Activated CD8-positive, alpha-beta memory T cell treated with anti-CD3 and anti-CD28 coated beads, Interleukin-2, amount 50 U/mL, for 4 hours (primary cell): ENCODE measurements around the gene BRIP1.
"Not testable (repeated sequence)": the region's sequence is repeated elsewhere in the genome, so short reads cannot be mapped to it uniquely, and the experiment has no call there.

ENCODE experiments used
- DNase-seq: peaks from one replicate; pipeline ENCODE4 v3.0.0-alpha.2; 2020

BRIP1 gene

GRCh38 chr17:61795546-61795945 is 67.8 kb downstream of the BRIP1 start:
- DNase-seq: no peak

DNA sequence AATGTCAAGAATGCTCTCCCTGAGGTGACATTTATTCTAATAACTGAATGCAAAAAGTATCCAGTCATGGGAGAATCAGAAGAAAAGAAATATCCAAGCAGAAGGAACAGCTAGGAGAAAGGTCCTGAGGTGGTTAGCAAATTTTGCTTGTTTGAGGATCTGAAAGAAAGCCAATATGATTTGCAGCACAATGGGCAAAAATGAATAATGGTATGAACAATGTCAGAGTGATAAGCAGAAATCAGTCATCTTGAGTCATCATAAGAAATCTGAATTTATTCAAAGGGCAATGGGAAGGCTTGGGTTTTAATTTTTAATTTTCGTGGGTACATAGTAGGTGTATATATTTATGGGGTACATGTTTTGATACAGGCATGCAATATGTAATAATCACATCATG is 68.5 kb downstream of the BRIP1 start:
- DNase-seq: no peak

DNA sequence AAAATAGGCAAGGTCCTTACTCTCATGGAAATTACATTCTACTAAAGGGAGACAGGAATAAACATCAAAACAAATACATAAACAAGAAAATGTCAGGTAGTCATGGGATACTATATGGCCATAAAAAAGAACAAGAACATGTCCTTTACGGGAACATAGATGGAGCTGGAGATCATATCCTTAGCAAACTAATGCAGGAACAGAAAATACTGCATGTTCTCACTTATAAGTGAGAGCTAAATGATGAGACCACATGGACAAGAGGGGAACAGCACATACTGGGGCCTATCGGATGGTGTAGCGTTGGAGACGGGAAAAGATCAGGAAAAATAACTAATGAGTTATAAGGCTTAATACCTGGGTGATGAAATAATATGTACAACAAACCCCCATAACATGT is 69.1 kb downstream of the BRIP1 start:
- no peak for DNase-seq

DNA sequence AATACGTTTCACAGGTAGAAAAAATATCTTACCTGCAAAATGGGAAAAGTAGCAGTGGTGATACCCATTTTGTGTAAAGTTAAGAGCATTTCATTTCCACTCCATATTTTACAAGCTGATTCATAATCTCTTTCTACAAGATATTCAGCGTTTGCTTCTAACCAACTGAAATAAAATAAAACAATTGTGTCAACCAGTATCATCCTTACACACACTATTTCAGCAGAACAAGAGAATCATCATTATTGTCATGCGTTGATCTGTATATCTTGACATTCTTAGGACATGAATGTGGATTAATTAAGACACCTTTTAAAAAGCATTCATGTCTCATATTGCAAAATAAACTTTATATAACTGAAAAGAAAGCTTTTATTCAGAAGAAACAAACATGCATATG is 69.8 kb downstream of the BRIP1 start:
- DNase-seq: no peak

DNA sequence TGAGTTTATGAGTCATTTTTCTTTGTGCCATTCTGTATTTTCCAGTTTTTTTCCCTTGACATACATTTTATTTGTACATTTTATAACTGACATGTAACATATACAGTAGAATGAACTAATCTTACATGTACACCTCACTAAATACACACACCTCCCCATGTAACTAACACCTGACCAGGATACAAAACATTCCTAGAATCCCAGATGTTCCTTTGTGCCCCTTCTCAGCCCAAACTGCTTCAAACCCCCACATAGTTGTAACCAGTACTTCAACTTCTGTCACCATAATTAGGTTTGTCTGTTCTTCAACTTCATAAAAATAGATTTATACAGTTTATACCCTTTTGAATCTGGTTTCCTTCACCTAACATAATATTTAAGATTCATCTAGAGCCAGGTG is 73.5 kb downstream of the BRIP1 start:
- no peak for DNase-seq

GRCh38 chr17:61786088-61786487 is 77.2 kb downstream of the BRIP1 start:
- no peak for DNase-seq

DNA sequence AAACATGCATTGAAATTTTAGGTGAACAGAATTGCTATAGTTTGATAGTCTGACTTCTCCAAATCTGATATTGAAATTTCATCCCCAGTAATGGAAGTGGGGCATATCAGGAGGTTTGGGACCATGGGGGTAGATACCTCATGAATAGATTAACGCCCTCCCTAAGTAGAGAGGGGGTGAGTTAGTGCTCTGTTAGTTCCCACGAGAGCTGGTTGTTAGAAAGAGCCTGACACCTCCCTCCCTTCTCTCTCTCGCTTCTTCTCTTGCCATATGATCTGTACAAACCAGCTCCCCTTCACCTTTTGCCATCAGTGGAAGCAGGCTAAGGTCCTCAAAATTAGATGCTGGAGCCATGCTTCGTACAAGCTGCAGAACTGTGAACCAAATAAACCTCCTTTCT is 78.8 kb downstream of the BRIP1 start:
- DNase-seq: no peak

DNA sequence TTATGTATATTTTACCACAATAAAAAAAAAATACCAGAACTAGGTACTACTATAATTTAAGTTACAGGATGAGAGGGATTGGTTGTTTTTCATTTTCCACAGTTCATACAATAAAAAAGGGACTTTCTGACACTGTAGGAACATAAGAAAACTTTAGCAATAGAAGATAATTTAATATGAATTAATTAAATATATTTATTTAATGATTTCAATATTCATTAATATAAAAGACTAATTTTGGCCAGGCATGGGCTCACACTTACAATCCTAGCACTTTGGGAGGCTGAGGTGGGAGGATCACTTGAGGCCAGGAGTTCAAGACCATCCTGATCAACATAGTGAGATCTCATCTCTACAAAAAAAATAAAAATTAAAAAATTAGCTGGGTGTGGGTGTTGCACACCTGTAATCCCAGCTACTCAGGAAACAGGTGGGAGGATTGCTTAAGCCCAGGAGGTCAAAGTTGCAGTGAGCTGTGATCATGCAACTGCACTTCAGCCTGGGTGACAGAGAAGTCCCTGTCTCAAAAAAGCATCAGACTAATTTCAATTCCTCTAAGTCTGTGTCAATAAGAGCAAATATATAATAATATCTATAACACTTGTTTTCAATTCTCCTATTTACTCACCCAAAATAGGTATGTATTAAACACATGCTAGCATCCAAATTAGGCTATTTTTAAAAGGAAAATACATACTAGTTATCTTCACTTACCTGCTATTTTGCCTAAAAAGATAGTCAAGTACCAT is 79.6 kb downstream of the BRIP1 start:
- DNase-seq: no peak

- DNase-seq: no peak
Observed at GRCh38 chr17:61783120-61783519, 80.2 kb downstream of the BRIP1 start.

DNA sequence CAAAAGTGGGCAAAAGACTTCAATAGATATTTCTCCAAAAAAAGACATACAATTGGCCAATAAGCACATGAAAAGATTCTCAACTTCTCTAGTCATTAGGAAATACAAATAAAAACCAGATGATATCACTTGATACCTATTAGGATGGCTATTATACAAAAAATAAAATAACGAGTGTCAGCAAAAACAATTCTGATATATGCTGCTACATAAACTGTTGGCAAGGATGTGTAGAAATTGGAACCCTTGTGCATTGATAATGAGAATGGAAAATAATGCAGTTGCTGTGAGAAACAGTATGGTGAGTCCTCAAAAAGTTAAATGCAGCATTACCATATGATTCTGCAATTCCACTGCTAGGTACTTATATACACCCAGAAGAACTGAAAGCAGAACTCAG is 80.6 kb downstream of the BRIP1 start:
- no peak for DNase-seq

DNA sequence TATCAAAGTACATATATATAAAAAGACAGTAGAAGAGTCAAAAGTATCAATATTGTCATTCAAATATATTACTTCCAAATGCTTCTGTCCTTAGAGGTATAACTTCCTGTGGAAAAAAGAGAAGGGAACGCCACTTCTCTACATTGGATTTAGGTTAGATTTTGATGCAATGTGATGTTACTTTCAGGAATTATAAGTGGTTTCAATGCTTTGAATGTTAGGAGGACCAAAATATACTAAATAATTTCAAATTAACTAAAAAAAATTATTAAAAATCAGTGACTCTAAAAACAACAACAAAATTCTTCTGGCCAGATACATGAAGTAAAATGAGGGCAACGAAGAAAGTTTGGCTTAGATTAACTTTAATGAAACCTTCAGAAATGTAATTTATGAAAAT is 88.0 kb downstream of the BRIP1 start:
- DNase-seq: no peak

- DNase-seq: no peak
Observed at GRCh38 chr17:61774724-61775123, 88.6 kb downstream of the BRIP1 start.

DNA sequence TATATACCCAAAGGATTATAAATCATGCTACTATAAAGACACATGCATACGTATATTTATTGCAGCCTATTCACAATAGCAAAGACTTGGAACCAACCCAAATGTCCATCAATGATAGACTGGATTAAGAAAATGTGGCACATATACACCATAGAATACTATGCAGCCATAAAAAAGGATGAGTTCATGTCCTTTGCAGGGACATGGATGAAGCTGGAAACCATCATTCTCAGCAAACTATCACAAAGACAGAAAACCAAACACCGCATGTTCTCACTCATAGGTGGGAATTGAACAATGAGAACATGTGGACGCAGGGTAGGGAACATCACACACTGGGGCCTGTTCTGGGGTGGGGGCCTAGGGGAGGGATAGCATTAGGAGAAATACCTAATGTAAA is 89.2 kb downstream of the BRIP1 start:
- not testable (repeated sequence) for DNase-seq

- no peak for DNase-seq
Observed at GRCh38 chr17:61770752-61771533, 92.4 kb downstream of the BRIP1 start.

- DNase-seq: no peak
Observed at GRCh38 chr17:61770043-61770442, 93.3 kb downstream of the BRIP1 start.

DNA sequence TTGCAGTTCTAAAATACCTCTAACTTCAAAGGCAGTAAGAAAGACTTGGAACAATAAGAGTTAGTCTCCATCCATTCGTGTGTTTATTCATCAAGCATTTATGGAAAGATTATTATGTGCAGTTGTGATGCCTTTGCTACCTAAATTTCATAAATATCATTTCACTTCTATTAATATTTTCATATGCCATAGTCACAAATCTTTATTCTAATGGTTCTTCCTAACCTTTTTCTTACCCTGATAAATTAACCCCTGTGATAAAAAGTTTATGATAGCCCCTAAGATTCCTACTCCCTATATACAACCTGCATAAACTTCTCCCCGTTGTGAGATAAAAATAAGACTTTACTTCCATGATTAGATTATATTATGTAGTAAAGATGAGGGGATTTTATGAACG is 94.9 kb downstream of the BRIP1 start:
- DNase-seq: no peak

DNA sequence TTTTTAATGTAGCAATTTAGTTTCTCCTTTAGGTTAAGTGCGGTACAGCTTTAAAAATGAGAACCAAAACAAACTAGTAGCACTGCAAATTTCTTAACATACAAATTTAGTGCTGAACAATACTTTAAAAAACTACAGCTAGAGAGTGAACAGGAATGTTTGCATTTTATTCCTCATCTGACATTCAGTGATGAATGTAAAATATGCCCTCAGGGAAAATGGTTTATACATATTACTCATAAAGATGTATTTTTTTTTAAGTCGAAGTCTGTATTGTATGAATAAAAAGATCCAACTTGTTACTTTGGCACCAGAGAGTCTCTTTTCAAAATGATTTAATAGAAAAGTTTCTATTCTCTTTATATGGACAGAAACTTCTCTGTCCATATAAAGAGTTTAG is 96.8 kb downstream of the BRIP1 start:
- no peak for DNase-seq

DNA sequence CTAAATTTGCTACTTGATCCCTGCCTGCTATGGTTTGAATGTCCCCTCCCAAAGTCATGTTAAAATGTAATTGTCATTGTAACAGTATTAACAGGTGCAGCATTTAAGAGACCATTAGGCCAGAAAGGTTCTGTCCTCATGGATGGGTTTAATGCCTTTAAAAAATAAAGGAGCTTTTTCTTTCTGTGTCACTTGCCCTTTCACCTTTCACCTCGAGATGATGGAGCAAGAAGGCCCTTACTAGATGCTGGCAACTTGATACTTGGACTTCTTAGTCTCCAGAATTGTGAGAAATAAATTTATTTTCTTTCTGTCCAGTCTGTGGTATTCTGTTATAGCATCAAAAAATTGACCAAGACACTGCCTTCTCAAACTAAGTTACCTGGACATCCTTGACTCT is 98.5 kb downstream of the BRIP1 start:
- DNase-seq: no peak

- no peak for DNase-seq
Observed at GRCh38 chr17:61761827-61762226, 101.5 kb downstream of the BRIP1 start.

GRCh38 chr17:61759362-61759761 is 104.0 kb downstream of the BRIP1 start:
- DNase-seq: no peak

DNA sequence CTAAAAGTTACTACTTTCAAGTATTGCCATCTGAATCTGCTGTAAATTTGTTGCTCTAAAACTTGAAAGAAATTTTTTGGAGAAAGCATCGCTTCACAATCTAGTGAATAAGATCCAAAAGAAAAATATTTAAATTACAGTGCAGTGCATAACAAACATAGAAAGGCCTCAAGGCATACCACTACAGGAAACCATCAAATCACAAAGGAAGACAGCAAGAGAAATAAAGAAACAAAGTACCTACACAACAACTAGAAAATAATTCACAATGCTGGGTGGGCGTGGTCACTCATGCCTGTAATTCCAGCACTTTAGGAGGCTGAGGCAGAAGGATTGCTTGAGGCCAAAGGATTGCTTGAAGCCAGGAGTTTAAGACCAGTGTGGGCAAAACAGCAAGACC is 104.9 kb downstream of the BRIP1 start:
- DNase-seq: no peak

GRCh38 chr17:61757168-61757567 is 106.2 kb downstream of the BRIP1 start:
- DNase-seq: no peak

DNA sequence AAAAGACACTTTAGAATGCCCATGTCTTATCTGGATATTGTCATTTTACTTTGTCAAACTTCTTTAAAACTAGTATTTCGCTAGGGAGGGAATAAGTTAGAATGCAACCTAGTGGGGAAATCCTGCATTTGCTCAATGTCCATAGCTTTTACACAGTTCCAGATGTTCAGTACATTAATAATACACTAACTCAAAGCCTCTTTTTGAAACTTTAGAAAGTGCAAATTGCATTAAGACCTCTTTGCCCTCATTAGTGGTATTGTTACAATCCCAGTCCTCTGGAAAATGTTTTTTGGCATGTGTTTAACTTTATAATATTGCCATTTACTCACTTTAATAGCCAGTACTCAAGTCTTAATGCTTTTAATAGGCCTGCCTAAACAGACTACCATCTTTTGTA is 106.8 kb downstream of the BRIP1 start:
- DNase-seq: no peak

- DNase-seq: no peak
Observed at GRCh38 chr17:61755668-61756067, 107.7 kb downstream of the BRIP1 start.

DNA sequence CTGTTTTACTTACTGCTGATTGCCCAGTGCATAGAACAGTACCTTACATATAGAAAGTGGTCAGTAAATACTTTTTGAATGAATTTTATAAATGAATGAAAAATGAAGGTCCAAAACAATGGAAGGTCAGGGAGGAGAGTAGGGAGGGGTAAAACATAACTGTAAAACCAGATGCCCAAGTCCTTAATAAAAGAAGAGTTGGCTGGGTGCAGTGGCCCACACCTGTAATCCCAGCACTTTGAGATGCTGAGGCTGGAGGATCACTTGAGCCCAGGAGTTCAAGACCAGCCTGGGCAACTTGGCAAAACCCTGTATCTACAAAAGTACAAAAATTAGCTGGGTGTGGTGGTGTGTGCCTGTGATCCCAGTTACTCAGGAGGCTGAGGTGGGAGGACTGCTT is 108.2 kb downstream of the BRIP1 start:
- no peak for DNase-seq
